ENCODE results near the gene PLA2G2E.

PLA2G2E gene

DNA sequence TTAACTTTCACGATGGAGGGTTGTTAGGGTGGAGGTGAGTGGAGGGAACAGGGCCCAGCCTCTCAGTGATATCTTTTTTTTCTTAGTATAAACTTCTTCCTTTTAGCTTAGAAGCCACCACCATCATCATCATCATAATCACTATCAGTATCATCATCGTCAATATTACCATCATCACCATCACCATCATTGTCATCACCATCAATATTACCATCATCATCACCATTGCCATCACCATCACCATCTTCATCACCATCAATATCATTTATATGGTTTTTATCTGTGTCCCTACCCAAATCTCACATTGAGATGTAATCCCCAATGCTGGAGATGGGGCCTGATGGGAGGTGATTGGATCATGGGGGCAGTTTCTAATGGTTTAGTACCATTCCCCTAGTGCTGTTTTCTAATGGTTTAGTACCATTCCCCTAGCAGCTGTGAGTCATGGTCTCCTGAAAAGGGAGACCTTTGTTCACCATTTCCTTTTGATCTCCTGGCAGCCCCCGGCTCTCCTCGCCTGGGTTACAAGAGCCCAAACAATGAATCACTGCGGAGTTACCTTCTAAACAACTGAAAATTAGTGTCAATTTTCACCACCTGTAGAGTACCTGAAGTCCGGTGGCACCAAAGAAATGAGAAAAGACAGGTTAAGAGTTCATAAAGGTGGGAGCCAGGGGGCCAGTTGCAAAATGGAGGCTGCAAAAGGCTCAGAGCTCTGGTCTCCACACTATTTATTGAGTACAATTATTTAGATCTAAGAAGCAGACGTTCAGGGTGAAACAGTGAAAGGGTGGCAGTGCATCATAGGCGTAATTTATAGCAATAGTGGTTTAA lies 3.1 kb upstream of the PLA2G2E start:
- DNase-seq = no peak

DNA sequence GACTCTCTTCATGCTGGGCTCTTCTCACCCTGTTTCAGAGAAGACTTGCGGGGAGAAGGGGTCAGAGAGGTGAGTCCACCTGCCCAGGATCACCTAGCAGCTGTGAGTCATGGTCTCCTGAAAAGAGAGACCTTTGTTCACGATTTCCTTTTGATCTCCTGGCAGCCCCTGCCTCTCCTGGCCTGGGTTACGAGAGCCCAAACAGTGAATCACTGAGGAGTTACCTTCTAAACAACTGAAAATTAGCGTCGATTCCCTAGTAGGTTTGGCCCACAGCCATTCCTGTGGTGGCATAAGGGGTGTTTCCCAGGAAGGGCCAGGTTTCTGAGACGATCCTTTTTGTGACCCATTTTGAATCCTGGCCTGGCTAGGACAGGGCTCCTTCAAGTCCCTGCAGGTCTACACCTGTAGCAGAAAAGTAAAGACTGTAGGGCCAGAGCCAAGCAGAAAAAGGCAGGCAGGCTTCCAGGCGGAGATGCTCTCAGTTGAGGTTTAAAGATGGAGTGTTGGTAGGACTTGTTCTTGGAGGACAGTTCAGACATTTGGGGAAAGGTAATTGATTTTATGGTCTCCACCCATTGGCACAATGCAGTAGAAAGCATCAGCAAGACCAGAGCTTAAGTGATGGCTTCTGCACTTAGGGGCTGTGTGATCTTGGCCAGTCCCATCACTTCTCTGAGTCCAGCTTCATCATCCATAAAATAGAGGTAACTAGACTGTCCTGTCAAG lies 2.1 kb upstream of the PLA2G2E start:
- DNase-seq = no peak

DNA sequence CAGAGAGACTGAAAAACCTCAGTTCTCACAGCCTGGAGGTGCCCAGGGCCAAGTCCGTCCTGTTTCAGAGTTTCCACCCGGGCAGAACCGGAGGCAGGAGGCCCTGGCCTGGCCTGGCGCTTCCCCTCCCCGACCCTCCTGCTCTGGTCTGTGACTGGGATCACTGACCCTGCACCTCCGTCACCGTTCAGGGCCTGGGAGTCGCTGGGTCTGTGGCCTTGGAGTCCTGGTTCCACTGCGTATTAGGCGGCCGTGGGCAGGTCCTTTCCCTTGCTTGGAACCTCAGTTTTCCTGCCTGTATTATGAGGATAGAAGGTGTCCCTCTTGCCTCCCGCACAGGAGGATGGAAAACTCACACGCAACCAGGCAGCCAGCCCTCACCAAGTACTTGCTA lies 533 bp upstream of the PLA2G2E start:
- DNase-seq = no peak

DNA sequence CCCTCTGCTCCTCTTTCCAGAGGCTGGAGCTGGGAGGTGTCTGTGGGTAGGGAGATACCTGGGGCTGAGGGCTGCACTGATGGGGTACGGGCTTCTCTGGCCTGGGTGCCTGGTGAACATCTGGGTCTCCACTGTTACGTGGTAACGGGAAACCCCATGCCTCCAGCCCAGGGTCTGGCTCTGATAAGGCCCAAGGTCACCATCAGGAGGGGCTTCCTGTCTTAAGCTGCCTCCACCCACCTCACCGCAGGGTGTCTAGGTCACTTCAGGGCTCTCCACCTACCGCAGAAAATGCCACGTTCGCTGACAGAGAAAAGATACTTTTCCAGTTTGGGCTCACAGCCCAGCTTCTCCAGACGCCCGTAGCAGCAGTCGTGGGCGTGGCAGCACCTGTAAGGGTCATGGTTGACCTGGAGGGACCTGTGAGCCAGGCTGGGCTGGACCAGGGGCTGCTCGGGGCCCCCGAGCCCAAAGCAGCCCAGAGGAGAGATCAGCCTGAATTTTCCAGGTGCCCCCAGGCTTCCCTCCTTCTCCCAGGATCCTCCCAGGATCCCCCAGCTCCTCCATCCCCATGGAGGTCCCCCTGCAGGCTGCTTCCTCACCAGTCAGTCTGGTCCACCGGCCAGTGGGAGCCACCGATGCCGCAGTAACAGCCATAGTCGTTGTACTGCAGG lies 1.3 kb downstream of the PLA2G2E start:
- DNase-seq = no peak

DNA sequence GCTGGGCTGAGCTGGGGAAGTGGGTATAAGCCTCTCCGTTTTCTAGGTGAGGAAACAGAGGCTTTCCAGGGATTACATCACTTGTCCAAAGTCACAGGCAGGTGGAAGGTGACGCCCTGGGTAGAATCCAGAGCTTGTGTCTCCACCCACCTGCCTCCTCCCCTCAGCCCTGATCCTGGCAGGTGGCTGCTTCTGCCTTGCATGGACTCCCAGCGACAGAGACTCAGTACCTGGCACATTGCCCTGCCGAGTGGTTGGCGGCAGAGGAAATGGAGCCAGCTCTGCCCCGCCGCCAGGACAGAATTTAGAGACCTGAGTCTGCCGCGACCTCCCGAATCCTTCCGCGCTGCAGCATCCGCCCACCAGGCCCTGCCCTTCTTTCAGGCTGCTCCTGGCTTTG lies 2.1 kb downstream of the PLA2G2E start:
- no peak for DNase-seq

DNA sequence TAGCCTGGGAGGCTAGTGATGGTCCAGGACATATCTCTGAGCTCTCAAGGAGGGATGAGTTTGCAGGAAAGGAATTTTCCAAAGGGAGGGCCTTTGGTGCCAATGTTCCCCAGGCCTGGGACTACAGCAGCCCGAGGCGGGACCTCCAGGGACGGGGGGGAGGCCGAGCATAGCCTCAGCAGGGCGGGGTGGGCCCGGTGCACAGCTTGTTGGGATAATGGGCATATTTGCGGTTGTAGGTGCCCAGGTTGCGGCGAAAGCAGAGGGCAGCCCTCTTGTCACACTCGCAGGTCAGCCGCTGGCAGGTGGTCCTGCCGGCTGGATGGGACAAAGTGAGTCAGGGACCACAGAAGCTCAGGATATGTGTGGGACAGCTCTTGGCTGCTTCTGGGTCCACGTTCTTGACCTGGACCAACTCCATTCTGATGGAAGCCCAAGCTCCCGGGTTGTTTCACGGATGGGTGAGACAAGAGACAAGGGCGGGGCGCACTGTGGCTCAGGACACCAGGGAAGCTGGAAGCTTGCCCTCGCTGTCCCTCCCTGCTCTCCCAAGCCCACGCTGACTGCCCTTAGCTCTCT lies 3.2 kb downstream of the PLA2G2E start:
- no peak for DNase-seq

DNA sequence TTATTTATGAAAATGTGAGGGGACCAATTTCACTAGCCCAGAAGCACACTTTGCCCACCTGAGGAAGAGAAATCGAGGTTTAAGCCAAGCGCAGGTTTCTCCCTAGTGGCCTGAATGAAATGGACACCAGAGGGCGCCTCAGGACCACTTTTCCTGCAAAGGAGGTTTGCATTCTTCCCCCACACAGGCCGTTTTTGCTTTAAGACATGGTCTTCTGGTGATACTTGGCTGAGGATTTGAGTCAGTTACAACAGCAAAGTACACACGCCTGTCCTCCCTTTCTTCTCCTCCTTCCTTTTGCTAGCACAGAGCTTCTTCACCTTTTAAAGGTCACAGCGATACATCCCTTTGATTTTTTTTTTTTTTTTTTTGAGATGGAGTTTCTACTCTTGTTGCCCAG lies 5.4 kb downstream of the PLA2G2E start:
- DNase-seq = no peak

DNA sequence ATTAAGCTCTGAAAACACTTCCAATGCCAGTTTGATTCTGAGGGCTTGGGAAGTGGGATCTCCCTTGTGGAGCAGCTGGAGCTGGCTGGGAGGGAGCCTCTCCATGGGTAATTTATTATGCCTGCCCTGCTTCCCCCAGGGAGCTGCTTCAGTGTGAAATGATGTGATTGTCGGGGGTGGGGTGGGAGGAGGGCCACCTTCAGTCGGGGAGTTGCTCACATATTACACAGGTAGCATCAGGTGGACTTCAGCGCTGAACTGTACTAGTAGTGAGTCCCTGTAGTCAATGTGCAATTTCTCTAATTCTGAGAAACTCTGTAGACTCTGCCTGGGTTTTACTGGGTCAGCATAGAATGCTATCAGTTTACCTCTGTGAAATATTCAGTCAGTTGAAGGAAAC lies 12.8 kb downstream of the PLA2G2E start:
- DNase-seq = no peak

DNA sequence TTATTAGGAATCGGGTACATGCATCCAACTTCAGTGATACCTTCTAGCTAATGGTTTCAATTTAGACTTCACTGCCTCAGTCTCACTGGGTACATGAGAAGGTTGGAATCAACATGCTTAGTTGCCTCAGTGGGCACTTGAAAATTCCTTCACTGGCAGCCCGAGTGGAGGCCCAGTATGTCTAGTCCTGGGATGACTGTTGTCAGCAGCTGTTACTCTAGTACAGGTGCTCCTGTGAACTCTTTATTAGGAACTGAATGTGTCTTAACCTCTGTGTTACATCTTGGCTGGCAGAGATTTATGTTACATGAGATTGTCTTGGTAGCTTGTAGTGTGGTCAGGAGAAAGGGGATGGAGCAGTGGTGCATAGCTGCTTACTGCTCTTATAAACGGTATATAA lies 13.4 kb downstream of the PLA2G2E start:
- DNase-seq = no peak

DNA sequence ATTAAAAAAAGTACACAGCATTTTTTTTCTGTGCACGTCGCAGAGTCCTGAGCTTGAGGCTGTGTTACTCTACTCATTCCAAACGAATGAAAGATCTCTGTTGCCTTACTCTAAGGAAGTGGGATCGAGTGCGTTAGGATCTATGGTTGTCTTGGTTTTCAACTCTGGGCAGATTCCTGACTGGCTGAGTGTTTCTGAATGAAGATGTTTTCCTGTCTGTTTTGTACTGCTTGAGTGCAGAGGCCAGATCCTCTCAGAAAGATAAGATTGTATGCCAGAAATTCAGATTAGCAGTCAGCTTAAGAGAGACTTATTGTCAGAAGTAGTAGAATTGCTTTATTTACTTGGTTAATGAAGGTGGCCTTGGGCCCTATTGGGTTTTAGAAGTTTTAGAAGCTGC lies 14.0 kb downstream of the PLA2G2E start:
- DNase-seq = no peak

DNA sequence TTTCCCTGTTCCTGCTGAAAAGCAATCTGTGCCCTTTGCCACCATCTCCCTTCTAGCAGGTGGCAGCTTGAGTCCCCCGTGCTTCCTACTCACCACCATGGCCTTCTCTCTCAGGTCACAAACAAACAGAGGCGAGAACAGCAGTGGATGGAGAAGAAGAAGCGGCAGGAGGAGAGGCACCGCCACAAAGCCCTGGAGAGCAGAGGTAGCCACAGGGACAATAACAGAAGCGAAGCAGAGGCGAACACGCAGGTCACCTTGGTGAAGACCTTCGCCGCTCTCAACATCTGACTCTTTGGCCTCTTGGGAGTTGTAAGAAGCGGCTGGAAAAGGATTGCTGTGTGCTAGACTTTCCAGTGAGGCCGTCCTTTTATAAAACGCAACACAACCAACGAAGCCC lies 16.0 kb downstream of the PLA2G2E start:
- no peak for DNase-seq

DNA sequence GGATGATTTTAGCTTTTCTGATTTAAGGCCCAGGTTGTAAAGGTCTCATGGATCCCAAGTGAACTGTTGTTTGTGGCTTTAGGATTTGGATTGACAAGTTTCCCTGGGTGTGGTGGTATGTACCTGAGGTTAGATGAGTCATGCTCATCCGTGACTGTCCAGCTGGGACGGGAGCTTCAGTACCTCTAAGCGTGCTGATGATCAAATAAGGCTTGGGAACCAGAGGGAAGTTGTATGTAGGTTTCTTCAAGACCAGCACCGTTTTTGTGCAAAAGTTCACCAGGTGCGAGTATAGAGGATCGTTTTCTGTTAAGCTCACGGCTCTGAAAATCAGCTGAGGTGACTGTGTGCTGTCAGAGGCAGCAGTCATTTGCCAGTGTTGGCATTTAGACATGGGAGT lies 19.8 kb downstream of the PLA2G2E start:
- no peak for DNase-seq

DNA sequence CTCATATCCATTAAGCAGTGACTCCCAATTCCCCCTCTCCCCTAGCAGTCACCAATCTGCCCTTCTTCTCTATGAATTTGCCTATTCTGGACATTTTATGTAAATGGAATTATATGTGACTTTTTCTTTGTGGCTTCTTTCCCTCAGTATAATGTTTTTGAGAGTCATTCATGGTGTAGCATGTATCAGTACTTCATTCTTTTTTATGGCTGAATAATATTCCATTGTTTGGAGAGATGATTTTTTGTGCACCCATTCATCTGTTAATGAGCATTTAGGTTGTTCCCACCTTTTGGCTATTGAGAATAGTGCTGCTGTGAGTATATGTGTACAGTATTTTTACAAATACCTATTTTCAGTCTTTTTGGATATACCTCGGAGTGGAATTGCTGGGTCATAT lies 21.8 kb downstream of the PLA2G2E start:
- no peak for DNase-seq

DNA sequence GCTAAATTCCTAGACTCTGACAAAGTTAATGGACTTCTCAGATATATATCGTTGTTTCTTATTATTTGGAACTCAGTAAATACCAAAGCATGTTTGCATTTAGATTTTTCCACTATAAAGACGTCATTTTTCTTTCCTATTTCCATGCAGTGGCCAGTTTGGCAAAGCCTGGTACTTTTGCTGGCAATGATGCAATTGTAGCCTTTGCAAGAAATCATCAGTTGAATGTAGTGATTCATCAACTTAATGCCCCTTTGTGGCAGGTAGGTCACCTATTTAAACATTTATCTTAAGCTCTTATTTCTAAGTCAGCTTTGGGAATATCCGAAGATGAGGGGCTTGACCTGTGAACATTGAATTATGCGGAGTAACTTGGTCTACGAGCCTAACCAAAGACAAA lies 29.2 kb downstream of the PLA2G2E start:
- no peak for DNase-seq

DNA sequence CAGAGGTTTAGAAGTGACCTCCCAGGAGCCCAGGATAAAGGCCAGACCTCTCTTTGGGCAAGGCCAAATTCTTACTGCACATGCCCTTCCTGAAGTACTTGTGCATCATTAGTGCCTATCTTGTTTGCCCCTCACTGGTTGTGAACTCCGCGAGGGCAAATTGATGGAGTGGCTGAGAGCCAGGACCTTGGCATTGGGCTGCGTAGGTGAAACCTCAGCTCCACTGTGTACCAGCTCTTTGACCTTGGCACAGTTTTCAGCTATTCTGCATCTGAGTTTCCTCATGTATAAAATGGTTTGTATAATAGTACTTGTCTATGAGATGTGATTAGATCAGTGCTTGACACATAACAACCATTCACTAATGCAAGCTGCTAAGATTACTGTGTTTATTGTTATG lies 29.7 kb downstream of the PLA2G2E start:
- no peak for DNase-seq

DNA sequence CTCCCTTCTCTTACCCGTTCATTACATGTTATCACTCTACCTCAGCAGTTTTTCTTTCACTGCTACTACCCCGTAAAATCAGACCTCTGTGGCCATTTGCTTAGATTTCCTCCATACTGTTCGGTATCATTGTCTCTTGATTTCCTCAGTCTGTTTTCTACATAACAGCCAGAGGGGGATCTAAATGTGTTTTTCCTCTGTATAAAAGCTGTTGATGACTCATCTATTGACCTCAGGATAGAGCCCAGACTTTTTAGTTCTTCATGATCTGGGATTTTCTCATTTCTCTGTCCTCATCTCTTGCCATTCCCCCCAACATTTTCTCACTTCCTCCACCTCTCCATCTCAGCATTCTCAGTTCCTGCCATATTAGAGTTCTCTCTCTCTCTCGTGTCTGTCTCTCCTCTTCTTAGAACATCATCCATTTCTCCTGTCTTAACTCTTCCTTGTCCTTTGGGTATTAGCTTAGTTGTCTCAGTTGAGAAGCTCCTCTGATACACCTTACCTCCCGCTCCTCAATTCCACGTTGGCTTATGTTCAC lies 30.7 kb downstream of the PLA2G2E start:
- no peak for DNase-seq

DNA sequence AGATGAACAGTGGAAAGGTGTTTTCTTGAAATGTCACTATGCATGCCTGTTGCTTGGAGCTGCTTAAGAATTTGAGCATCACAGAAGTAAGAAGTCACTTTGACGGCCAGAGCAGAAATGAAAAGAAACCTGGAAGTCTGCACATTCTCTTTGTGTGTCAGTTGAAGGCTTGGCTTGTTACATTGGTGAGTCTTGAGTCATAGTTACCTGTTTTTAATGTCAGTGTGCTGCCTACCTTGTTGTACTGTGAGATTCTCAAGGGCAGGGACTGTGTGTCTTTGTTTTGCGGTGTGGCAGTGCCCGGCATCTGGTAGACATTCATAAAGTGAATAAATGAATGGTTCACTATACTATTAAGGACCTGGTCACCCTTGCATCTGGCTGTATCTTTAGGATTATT lies 31.3 kb downstream of the PLA2G2E start:
- no peak for DNase-seq

DNA sequence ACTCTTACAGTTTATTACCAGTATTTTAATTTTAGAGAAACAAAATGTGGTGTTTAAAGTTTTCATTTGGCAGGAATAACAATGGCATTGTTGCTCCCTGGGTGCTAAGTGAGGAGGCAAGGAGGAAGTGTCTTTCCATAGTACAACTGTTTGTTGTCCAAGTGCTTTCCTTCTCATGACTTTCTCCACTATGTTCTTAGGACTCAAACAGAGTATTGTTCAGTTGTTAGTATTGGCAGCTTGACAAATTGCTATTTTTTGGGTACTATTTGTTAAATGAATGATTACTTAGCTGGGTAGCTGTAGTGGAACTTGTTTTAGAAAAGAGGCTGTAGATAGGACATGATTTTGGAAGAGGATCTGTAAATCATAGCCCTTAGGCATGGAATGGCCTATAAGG lies 33.8 kb downstream of the PLA2G2E start:
- DNase-seq = no peak

DNA sequence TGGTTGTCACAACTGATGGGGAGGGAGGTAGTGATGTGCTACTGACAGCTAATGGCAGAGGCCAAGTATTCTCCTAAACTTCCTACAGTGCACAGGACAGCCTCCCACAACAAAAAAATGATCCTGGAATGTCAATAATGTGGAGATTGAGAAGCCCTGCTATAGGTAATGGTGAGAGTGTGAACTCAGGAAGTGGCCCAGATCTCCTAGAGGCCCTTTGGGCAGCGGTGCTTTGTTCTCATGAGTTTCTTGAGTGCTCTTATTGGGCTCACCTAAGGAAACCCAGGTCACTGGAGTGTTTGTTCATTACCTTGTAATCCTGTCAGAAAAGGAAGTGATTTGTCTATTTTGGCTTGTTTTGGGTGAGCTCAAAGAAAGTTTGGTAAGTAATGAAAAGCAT lies 35.3 kb downstream of the PLA2G2E start:
- DNase-seq = no peak

DNA sequence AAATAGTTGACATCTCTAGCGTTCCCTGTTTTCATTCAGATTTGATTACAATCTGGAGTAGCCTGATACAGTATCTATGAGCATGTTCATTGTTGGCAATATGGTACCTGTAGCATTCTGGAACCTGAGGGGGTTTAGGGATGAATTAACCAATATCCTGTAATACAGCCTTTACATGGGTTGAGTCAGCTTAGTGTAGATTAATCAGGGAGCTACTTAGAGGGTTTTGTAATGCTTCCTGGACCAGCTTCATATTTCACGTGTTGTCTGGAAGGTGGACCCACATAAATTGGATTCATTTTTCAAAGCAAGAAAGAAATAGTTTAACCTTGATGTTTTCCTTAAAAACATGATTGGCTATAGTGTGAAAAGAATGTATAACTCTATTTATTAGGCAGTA lies 37.6 kb downstream of the PLA2G2E start:
- DNase-seq = no peak

DNA sequence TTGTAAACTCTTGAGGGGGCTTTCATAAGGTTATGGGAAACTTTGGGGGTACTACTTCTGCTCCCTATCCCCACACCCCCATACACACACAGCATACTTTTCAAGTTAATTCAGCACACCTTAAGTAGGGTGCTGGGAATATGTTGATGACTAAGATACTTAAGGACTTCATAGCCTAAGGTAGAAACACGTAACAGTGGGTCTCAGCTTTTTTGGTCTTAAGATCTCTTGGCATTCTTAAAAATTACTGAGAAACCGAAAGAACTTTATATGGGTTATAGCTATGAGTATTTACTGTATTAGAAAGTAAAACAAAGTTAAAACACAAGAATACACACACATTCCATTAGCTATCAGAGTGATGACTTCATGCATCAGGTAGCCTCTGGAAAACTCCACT lies 39.1 kb downstream of the PLA2G2E start:
- no peak for DNase-seq

DNA sequence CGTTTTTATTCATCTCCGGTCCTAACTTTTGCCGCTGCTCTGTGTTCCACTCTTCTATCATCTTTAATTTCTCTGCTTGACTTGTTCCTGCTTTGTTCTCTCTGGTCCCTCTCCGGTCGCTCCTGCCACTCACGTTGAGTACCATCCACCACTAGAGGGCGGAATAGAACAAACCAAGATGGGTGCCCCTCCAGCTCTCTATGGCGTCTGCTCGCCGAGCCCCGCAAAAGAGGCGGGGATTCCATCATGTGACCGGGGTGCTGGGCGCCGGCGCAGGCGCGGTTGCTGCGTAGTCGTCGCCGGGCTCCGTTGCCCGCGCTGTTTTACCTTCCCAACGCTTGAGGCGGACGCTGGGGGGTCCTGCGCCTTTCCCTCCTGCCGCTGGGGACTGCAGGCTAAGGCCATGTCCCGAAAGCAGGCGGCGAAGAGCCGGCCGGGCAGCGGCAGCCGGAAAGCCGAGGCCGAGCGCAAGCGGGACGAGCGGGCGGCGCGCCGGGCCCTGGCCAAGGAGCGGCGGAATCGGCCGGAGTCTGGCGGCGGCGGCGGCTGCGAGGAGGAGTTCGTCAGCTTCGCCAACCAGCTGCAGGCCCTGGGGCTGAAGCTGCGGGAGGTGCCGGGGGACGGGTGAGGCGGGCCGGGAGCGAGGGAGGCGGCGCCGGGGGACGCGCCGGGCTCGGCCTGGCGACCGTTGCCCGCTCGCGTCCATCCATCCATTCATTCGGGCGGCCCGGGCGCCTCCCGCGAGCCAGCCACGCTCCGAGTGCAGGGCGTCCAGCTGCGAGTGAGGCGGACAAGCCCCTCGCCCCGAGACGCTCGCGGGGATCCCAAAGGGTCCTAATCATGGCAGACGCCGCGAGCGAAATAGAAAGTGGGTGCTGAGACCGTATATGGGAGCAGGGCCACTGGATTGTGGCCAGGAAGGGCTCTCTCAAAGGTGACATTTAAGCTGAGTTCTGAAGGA lies 41.0 kb downstream of the PLA2G2E start, which contains the start of gene OTUD3:
OTUD3 (plus strand) TSS at position 285 of the 961 bp plus-strand sequence; CDS start at position 404, 119 bp downstream.
- peak; percentile 71 for DNase-seq
